Measurements from ENCODE around the gene COL4A2.

GRCh38 chr13:110495881-110496280, 188.8 kb downstream of the COL4A2 start:
- TF ChIP-seq, protein P1, sequence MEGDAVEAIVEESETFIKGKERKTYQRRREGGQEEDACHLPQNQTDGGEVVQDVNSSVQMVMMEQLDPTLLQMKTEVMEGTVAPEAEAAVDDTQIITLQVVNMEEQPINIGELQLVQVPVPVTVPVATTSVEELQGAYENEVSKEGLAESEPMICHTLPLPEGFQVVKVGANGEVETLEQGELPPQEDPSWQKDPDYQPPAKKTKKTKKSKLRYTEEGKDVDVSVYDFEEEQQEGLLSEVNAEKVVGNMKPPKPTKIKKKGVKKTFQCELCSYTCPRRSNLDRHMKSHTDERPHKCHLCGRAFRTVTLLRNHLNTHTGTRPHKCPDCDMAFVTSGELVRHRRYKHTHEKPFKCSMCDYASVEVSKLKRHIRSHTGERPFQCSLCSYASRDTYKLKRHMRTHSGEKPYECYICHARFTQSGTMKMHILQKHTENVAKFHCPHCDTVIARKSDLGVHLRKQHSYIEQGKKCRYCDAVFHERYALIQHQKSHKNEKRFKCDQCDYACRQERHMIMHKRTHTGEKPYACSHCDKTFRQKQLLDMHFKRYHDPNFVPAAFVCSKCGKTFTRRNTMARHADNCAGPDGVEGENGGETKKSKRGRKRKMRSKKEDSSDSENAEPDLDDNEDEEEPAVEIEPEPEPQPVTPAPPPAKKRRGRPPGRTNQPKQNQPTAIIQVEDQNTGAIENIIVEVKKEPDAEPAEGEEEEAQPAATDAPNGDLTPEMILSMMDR (IDR thresholded peaks at IDR 0.05), result no peak
- no peak for TF ChIP-seq POLR2A (IDR thresholded peaks at IDR 0.05)
